GM19467 (cell line): ENCODE measurements around the gene PSAT1.

ENCODE experiments used
- ATAC-seq: cut with Tn5 transposase; IDR thresholded peaks from one replicate; pipeline ENCODE4 v1.9.1; 2021; ENCODE audit warnings: mild to moderate bottlenecking, moderate library complexity; ENCODE audit not compliant: unreplicated experiment

Gene PSAT1

GRCh38 chr9:78358329-78359051 is 61.6 kb downstream of the PSAT1 start:
- ATAC-seq: no peak

DNA sequence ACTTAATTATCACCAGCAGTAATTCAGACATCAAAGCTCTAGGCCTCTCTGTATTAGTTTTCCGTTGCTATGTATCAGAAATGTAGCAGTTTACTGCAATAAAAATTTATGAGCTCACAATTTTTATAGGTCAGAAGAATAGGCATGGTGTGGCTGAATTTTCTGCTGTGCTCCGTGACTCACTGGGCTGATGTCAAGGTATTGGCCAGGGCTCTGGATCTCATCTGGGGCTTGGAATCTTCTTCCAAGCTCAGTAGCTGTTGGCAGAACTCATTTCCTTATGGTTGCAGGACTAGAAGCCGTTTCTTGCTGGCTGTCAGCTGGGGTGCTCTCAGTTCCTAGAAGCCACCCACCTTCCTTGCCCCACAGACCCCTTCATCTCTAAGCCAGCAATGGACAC is 66.3 kb downstream of the PSAT1 start:
- no peak for ATAC-seq

- ATAC-seq: no peak
These were observed 69.1 kb downstream of the PSAT1 start for GRCh38 chr9:78365748-78366697.

- no peak for ATAC-seq
These were observed 69.9 kb downstream of the PSAT1 start for GRCh38 chr9:78366827-78367226.

DNA sequence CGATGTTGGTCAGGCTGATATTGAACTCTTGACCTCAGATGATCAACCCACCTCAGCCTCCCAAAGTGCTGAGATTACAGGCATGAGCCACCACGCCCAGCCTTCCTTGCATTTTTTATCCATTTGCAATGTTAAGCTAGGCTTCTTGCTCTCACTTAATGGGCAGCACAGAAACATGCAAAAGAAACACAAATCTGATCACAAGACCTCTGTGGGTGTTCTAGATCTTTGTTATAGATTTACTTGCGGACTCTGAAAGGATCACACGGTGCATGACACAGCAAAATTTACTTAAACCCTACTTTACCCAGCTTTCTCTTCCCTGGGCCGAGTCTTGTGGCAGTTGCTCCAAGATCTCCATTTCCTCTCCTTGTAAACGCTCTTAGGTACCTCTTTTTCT is 71.3 kb downstream of the PSAT1 start:
- ATAC-seq: no peak

DNA sequence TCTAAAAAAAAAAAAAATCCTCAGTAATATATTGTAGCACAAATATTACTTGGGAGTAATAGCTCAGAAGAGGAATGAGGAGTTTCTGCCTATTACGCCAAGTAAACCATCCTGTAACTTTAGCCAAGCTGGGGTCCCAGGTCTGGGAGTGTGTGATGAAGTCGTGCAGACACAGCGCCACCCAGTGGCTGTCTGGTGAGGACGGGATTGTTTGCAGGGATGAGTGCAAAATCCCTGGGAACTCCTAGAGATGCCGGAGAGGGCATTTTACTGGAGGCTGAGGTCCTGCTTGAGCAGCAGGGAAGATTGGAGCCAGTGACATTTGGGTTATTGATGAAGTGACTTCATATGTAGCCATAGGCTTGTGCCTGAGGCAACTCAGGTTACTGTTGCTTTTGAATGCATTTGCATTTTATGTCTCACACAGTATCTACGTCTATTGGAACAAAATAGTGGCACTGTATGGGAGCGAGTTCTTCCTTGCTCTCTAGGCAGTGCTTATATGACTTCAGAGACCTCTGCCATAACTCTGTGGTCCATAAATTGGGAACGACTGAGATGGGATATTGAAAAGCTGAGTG is 72.8 kb downstream of the PSAT1 start:
- ATAC-seq: peak; percentile 71

DNA sequence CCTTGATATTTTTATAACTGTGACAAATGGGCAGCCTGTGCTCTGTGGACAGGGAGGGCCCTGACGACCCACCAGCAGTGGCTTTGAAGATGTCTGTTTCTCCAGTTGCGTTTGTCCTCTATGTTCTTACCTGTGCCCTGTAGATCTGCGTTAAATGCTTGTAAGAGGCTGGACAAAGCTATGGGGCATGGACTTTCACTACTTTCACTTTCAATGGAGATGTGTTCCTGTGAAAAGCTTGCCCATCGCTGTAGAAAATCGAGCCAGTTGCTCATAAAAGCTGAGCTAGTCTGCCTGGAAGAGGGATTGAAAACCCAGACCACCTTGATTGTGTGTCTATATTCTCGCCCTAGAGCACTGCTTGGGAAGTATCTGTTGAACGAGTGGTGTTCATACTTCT is 74.1 kb downstream of the PSAT1 start:
- ATAC-seq: no peak

- no peak for ATAC-seq
These were observed 75.1 kb downstream of the PSAT1 start for GRCh38 chr9:78371981-78372380.
